Measurements from ENCODE around the gene TUBA4B.

The TUBA4B gene

GRCh38 chr2:219214141-219214540 lies 38.9 kb upstream of the TUBA4B start:
- no peak overlapping the region for H3K4me3 ChIP-seq (ENCODE audit: low read length)
- no peak for TF ChIP-seq CTCF (conservative IDR thresholded peaks at IDR 0.05; ENCODE audit: low read length)
- no peak for DNase-seq (ENCODE audit: low read depth)

- no peak overlapping the region for H3K4me3 ChIP-seq (ENCODE audit: low read length)
- no peak for TF ChIP-seq CTCF (conservative IDR thresholded peaks at IDR 0.05; ENCODE audit: low read length)
- DNase-seq (ENCODE audit: low read depth) = no peak
These were observed 38.3 kb upstream of the TUBA4B start for GRCh38 chr2:219214786-219215185.

- H3K4me3 ChIP-seq (ENCODE audit: low read length) = no peak overlapping the region
- DNase-seq (ENCODE audit: low read depth) = no peak
- no peak for TF ChIP-seq CTCF (conservative IDR thresholded peaks at IDR 0.05; ENCODE audit: low read length)
These were observed 37.0 kb upstream of the TUBA4B start for GRCh38 chr2:219215871-219216534.

GRCh38 chr2:219216535-219216915 lies 36.5 kb upstream of the TUBA4B start:
- TF ChIP-seq CTCF (conservative IDR thresholded peaks at IDR 0.05; ENCODE audit: low read length) = no peak
- no peak for DNase-seq (ENCODE audit: low read depth)
- no peak overlapping the region for H3K4me3 ChIP-seq (ENCODE audit: low read length)

- DNase-seq (ENCODE audit: low read depth) = peak; percentile 74
- H3K4me3 ChIP-seq (ENCODE audit: low read length) = peak overlapping the region; percentile 68
- TF ChIP-seq CTCF (conservative IDR thresholded peaks at IDR 0.05; ENCODE audit: low read length) = no peak
These were observed 34.8 kb upstream of the TUBA4B start for GRCh38 chr2:219218217-219218731.

GRCh38 chr2:219218732-219219701 lies 34.0 kb upstream of the TUBA4B start, which contains the start of gene ABCB6:
TSS of gene ABCB6 (minus strand) at chr2:219218958. CDS start at chr2:219218673, 285 bp downstream.
- peak; percentile 92 for DNase-seq (ENCODE audit: low read depth)
- peak within 1 kb of the TSS; percentile 68 for H3K4me3 ChIP-seq (ENCODE audit: low read length)
- no peak for TF ChIP-seq CTCF (conservative IDR thresholded peaks at IDR 0.05; ENCODE audit: low read length)
